Epidermal melanocyte (primary cell): ENCODE results near the gene ADGRD1.

Experiments
- DNase-seq: peaks from one replicate; pipeline ENCODE4 v3.0.0; 2011; ENCODE audit warnings: low spot score; ENCODE audit not compliant: insufficient read length

The ADGRD1 gene

GRCh38 chr12:131159660-131160059 lies 206.0 kb downstream of the ADGRD1 start:
- DNase-seq: no peak

- no peak for DNase-seq
Observed at GRCh38 chr12:131162113-131162512, 208.4 kb downstream of the ADGRD1 start.

- no peak for DNase-seq
Observed at GRCh38 chr12:131163189-131163738, 209.6 kb downstream of the ADGRD1 start.

- no peak for DNase-seq
Observed at GRCh38 chr12:131164096-131164872, 210.6 kb downstream of the ADGRD1 start.

- no peak for DNase-seq
Observed at GRCh38 chr12:131166717-131167116, 213.0 kb downstream of the ADGRD1 start.

GRCh38 chr12:131167334-131167733 lies 213.6 kb downstream of the ADGRD1 start:
- no peak for DNase-seq

- no peak for DNase-seq
Observed at GRCh38 chr12:131171029-131171428, 217.3 kb downstream of the ADGRD1 start.

- DNase-seq: no peak
Observed at GRCh38 chr12:131174901-131175300, 221.2 kb downstream of the ADGRD1 start.

GRCh38 chr12:131176266-131176665 lies 222.6 kb downstream of the ADGRD1 start:
- DNase-seq: no peak

- DNase-seq: no peak
Observed at GRCh38 chr12:131176926-131177325, 223.2 kb downstream of the ADGRD1 start.

GRCh38 chr12:131177599-131177998 lies 223.9 kb downstream of the ADGRD1 start:
- DNase-seq: no peak

GRCh38 chr12:131187602-131188001 lies 233.9 kb downstream of the ADGRD1 start:
- no peak for DNase-seq

GRCh38 chr12:131188131-131189050 lies 234.7 kb downstream of the ADGRD1 start:
- DNase-seq: no peak

- no peak for DNase-seq
Observed at GRCh38 chr12:131189781-131190180, 236.1 kb downstream of the ADGRD1 start.

- DNase-seq: no peak
Observed at GRCh38 chr12:131190965-131191364, 237.3 kb downstream of the ADGRD1 start.
